ENCODE results near the gene BCAS3. TPM values are rescaled to one million over a fixed set of nuclear protein-coding genes. Genes with fewer than 3 reads are reported as not detected.
A peak's percentile ranks its signal among the peaks of the same experiment; 100 is the strongest.
"Not testable (repeated sequence)": the region's sequence is repeated elsewhere in the genome, so short reads cannot be mapped to it uniquely, and the experiment has no call there.

Gene BCAS3
- total RNA-seq, 2 donors from 2014 or later: 28.0 to 37.7 TPM

DNA sequence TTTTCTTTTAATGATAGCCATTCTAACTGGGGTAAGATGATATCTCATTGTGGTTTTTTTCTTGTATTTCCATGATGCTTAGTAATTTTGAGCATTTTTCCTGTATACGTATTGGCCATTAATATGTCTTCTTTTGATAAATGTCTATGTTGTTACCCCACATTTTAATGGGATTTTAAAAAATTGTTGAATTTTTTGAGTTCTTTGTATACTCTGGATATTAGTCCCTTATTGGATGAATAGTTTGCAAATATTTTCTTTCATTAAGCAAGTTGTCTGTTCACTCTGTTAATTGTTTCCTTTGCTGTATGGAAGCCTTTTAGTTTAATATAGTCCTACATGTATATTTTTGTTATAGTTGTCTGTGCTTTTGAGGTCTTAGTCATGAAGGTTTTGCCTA, 79.8 kb downstream of the BCAS3 start:
- Histone ChIP-seq H3K27ac (ENCODE audit: low read depth, low read length) (no peak overlapping the region), H3K27me3 (ENCODE audit: control insufficient read depth, insufficient read depth, low read length, poor library complexity, severe bottlenecking) (no peaks in the 10 kb centered on the region), H3K4me3 (ENCODE audit: low read length) (no peak overlapping the region), H3K4me1 (ENCODE audit: control insufficient read depth, insufficient read depth, low read length) (no peaks in the 10 kb centered on the region), H3K36me3 (ENCODE audit: control insufficient read depth, insufficient read depth, low read length) (no peaks in the 10 kb centered on the region), H3K9me3 (ENCODE audit: control insufficient read depth, low read length) (peaks cover 15% of the 10 kb centered on the region), H3K9ac (ENCODE audit: extremely low read depth, low read length, poor library complexity, severe bottlenecking) (no peak overlapping the region)
- H3K36me3 Mint-ChIP-seq (ENCODE audit: low read depth): peaks cover 12% of the 10 kb centered on the region
- WGBS, 2 experiments (ENCODE audit: insufficient coverage in 1 of 2, insufficient read length in 1 of 2): 85 to 100% methylated on average over 1 of the region's 1 CpG
- TF ChIP-seq, protein P1, sequence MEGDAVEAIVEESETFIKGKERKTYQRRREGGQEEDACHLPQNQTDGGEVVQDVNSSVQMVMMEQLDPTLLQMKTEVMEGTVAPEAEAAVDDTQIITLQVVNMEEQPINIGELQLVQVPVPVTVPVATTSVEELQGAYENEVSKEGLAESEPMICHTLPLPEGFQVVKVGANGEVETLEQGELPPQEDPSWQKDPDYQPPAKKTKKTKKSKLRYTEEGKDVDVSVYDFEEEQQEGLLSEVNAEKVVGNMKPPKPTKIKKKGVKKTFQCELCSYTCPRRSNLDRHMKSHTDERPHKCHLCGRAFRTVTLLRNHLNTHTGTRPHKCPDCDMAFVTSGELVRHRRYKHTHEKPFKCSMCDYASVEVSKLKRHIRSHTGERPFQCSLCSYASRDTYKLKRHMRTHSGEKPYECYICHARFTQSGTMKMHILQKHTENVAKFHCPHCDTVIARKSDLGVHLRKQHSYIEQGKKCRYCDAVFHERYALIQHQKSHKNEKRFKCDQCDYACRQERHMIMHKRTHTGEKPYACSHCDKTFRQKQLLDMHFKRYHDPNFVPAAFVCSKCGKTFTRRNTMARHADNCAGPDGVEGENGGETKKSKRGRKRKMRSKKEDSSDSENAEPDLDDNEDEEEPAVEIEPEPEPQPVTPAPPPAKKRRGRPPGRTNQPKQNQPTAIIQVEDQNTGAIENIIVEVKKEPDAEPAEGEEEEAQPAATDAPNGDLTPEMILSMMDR (conservative IDR thresholded peaks at IDR 0.05): no peak
- no peak overlapping the region for H3K27ac Mint-ChIP-seq
- no peaks in the 10 kb centered on the region for H3K4me1 Mint-ChIP-seq
- no peak for DNase-seq
- peaks cover 20% of the 10 kb centered on the region for H3K9me3 Mint-ChIP-seq
- H3K4me3 Mint-ChIP-seq: no peak overlapping the region
- no peaks in the 10 kb centered on the region for H3K27me3 Mint-ChIP-seq (ENCODE audit: insufficient read depth)

DNA sequence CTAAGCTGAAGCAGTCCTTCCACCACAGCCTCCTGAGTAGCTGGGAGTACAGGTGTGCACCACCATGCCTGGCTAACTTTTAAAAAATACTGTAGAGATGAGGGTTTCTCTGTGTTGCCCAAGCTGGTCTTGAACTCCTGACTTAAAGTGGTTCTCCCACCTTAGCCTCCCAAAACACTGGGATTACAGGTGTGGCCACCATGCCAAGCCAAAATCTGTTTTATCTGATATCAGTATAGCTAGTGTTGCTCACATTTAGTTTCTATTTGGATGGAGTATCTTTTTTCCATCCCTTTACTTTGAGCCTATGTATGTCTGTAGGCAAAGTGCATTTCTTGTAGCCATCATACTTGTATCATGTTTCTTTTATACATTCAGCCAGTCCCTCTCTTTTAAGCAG, 82.1 kb downstream of the BCAS3 start:
- Histone ChIP-seq H3K27ac (ENCODE audit: low read depth, low read length) (no peak overlapping the region), H3K9me3 (ENCODE audit: control insufficient read depth, low read length) (peaks cover 15% of the 10 kb centered on the region), H3K4me1 (ENCODE audit: control insufficient read depth, insufficient read depth, low read length) (no peaks in the 10 kb centered on the region), H3K4me3 (ENCODE audit: low read length) (no peak overlapping the region), H3K36me3 (ENCODE audit: control insufficient read depth, insufficient read depth, low read length) (no peaks in the 10 kb centered on the region), H3K27me3 (ENCODE audit: control insufficient read depth, insufficient read depth, low read length, poor library complexity, severe bottlenecking) (no peaks in the 10 kb centered on the region), H3K9ac (ENCODE audit: extremely low read depth, low read length, poor library complexity, severe bottlenecking) (no peak overlapping the region)
- Mint-ChIP-seq H3K4me1 (no peaks in the 10 kb centered on the region), H3K36me3 (ENCODE audit: low read depth) (peaks cover 10% of the 10 kb centered on the region), H3K27me3 (ENCODE audit: insufficient read depth) (no peaks in the 10 kb centered on the region), H3K27ac (no peak overlapping the region), H3K9me3 (peaks cover 20% of the 10 kb centered on the region), H3K4me3 (no peak overlapping the region)
- TF ChIP-seq, protein P1 (conservative IDR thresholded peaks at IDR 0.05): no peak
- no peak for DNase-seq

DNA sequence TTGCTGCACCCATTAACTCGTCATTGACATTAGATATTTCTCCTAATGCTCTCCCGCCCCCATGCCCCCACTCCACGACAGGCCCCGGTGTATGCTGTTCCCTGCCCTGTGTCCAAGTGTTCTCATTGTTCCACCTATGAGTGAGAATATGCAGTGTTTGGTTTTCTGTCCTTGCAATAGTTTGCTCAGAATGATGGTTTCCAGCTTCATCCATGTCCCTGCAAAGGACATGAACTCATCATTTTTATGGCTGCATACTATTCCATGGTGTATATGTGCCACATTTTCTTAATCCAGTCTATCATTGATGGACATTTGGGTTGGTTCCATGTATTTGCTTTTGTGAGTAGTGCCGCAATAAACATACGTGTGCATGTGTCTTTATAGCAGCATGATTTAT, 83.7 kb downstream of the BCAS3 start:
- H3K9ac ChIP-seq (ENCODE audit: extremely low read depth, low read length, poor library complexity, severe bottlenecking); H3K4me3 ChIP-seq (ENCODE audit: low read length); H3K4me1 Mint-ChIP-seq; H3K4me3 Mint-ChIP-seq; H3K4me1 ChIP-seq (ENCODE audit: control insufficient read depth, insufficient read depth, low read length); H3K27me3 ChIP-seq (ENCODE audit: control insufficient read depth, insufficient read depth, low read length, poor library complexity, severe bottlenecking); H3K27me3 Mint-ChIP-seq (ENCODE audit: insufficient read depth); H3K27ac Mint-ChIP-seq; DNase-seq; H3K36me3 ChIP-seq (ENCODE audit: control insufficient read depth, insufficient read depth, low read length); H3K27ac ChIP-seq (ENCODE audit: low read depth, low read length): not testable (repeated sequence)
- H3K9me3 ChIP-seq (ENCODE audit: control insufficient read depth, low read length): peaks cover 15% of the 10 kb centered on the region
- H3K9me3 Mint-ChIP-seq: peaks cover 29% of the 10 kb centered on the region
- 96% methylated on average over 6 of the region's 6 CpGs; no CpG with 5 or more reads in 1 of the 2 experiments for WGBS, 2 experiments (ENCODE audit: insufficient coverage in 1 of 2, insufficient read length in 1 of 2)
- peaks cover 12% of the 10 kb centered on the region for H3K36me3 Mint-ChIP-seq (ENCODE audit: low read depth)

DNA sequence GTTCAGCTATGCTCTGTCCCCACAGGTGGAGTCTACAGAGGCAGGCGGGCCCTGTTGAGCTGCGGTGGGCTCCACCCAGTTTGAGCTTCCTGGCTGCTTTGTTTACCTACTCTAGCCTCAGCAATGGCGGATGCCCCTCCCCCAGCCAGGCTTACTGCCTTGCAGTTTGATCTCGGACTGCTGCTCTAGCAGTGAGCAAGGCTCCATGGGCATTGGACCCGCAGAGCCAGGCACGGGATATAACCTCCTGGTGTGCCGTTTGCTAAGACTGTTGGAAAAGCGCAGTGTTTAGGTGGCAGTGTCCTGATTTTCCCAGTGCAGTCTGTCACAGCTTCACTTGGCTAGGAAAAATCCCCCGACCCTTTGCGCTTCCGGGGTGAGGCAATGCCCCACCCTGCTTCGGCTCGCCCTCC, 89.1 kb downstream of the BCAS3 start:
- DNase-seq: peak; percentile 78
- H3K36me3 ChIP-seq (ENCODE audit: control insufficient read depth, insufficient read depth, low read length): no peaks in the 10 kb centered on the region
- WGBS, 2 experiments (ENCODE audit: insufficient coverage in 1 of 2, insufficient read length in 1 of 2): 92 to 96% methylated on average over 10 to 13 of the region's 13 CpGs

More for the DNA sequence above, 89.1 kb downstream of the BCAS3 start:
- Histone ChIP-seq H3K9me3 (ENCODE audit: control insufficient read depth, low read length) (peaks cover 10% of the 10 kb centered on the region), H3K9ac (ENCODE audit: extremely low read depth, low read length, poor library complexity, severe bottlenecking) (no peak overlapping the region), H3K4me3 (ENCODE audit: low read length) (no peak overlapping the region), H3K4me1 (ENCODE audit: control insufficient read depth, insufficient read depth, low read length) (no peaks in the 10 kb centered on the region), H3K27ac (ENCODE audit: low read depth, low read length) (no peak overlapping the region), H3K27me3 (ENCODE audit: control insufficient read depth, insufficient read depth, low read length, poor library complexity, severe bottlenecking) (no peaks in the 10 kb centered on the region)
- H3K4me3 Mint-ChIP-seq: no peak overlapping the region
- TF ChIP-seq, protein P1 (conservative IDR thresholded peaks at IDR 0.05): no peak
- peaks cover 26% of the 10 kb centered on the region for H3K9me3 Mint-ChIP-seq
- no peak overlapping the region for H3K27ac Mint-ChIP-seq
- peaks cover 18% of the 10 kb centered on the region for H3K36me3 Mint-ChIP-seq (ENCODE audit: low read depth)
- no peaks in the 10 kb centered on the region for H3K27me3 Mint-ChIP-seq (ENCODE audit: insufficient read depth)
- H3K4me1 Mint-ChIP-seq: no peaks in the 10 kb centered on the region
